Left ventricle myocardium inferior (tissue), 1 donor: ENCODE measurements around the gene CDKN2B. TPM values are rescaled to one million over a fixed set of nuclear protein-coding genes. Genes with fewer than 3 reads are reported as not detected.

Source experiments
- DNase-seq: peaks from one replicate; pipeline ENCODE4 v3.0.0-alpha.2; 2020
- H3K27ac ChIP-seq: fragments of 200-600 bp; replicated peaks from 2 replicates; pipeline ENCODE4 v1.8.0; 2021
- H3K27me3 ChIP-seq: fragments of 200-600 bp; 2 replicates; pipeline ENCODE4 v1.8.0; 2021; ENCODE audit warnings: low read depth
- H3K36me3 ChIP-seq: fragments of 200-600 bp; 2 replicates; pipeline ENCODE4 v1.8.0; 2021
- H3K4me1 ChIP-seq: fragments of 200-600 bp; 2 replicates; pipeline ENCODE4 v1.8.0; 2021
- H3K4me3 ChIP-seq: fragments of 200-600 bp; 2 replicates; pipeline ENCODE4 v1.8.0; 2021; ENCODE audit warnings: mild to moderate bottlenecking, moderate library complexity
- H3K9me3 ChIP-seq: fragments of 200-600 bp; replicated peaks from 2 replicates; pipeline ENCODE4 v1.8.0; 2021
- intact Hi-C: fragments of 100-400 bp; cut with micrococcal nuclease; formaldehyde crosslinking; loops from one replicate; pipeline ENCODE4 v1.11.0; 2022
- total RNA-seq: library from RNA; stranded (reverse); fragmentation: NEBNext Ultra II Directional; extraction: Animal tissue kit (Norgen Biotek cat#: 25700); gene quantifications from one replicate; pipeline ENCODE4 v1.2.1, GENCODE V29; 2021
- TF ChIP-seq, protein P1 (sequence below): fragments of 200-600 bp; IDR thresholded peaks from 2 replicates; pipeline ENCODE4 v1.8.0; 2021; ENCODE audit warnings: antibody characterized with exemption, mild to moderate bottlenecking, borderline replicate concordance
- donor health status: DM: no; HTN: yes; CAD: no; lungs with severe emphysema.

Gene CDKN2B
- total RNA-seq, 1 donor from 2014 or later = 0.82 TPM

DNA sequence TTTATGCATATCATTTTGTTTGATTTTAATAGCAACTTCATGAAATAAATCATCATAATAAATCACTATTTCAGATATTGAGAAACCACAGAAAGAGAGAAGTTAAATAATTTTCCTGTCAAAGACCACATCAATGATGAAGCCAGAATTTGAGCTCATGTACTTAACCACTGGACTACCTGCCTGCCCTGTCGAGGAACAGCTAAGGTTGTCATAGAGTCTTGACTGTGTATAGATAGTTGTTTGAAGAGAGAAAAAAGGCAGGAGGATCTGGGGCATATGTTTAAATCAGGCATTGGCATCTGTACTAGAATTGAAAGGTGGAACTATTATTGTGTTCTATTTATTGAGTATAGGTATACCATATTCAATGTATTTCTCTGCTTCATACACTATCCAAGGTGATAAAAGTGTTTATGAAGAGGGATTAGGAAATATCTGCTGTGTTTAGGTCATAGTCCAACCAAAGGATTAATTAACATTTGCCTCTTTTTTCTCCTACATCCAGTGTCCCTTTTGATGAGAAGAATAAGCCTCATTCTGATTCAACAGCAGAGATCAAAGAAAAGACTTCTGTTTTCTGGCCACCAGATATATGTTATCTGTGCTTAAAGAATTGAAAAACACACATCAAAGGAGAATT lies 37.3 kb upstream of the CDKN2B start:
- DNase-seq = no peak
- Histone ChIP-seq H3K27ac (no peak overlapping the region), H3K4me1 (no peaks in the 10 kb centered on the region), H3K27me3 (no peaks in the 10 kb centered on the region), H3K36me3 (no peaks in the 10 kb centered on the region), H3K9me3 (no peaks in the 10 kb centered on the region), H3K4me3 (no peak overlapping the region)
- TF ChIP-seq, protein P1, sequence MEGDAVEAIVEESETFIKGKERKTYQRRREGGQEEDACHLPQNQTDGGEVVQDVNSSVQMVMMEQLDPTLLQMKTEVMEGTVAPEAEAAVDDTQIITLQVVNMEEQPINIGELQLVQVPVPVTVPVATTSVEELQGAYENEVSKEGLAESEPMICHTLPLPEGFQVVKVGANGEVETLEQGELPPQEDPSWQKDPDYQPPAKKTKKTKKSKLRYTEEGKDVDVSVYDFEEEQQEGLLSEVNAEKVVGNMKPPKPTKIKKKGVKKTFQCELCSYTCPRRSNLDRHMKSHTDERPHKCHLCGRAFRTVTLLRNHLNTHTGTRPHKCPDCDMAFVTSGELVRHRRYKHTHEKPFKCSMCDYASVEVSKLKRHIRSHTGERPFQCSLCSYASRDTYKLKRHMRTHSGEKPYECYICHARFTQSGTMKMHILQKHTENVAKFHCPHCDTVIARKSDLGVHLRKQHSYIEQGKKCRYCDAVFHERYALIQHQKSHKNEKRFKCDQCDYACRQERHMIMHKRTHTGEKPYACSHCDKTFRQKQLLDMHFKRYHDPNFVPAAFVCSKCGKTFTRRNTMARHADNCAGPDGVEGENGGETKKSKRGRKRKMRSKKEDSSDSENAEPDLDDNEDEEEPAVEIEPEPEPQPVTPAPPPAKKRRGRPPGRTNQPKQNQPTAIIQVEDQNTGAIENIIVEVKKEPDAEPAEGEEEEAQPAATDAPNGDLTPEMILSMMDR = no peak
- intact Hi-C loops = no loop called here

DNA sequence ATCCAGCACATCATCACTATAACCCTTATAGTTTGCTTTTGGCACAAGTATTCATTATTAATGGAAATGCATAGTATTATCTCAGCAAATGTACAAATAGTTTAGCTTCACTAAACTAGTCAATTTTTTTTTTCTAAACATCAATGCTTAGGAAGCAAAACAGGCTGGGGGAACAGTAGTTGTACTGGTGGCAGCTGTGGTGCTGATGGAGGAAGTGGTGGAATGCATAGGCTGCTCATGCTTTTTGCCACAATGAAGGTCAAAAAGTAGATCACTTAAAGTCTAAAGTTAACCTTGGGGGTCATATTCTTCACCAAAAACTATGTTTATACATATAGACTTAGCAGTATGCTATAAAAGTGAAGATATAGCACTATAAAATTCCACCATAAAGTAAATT lies 36.3 kb upstream of the CDKN2B start:
- no peaks in the 10 kb centered on the region for H3K36me3 ChIP-seq
- H3K9me3 ChIP-seq = no peaks in the 10 kb centered on the region
- H3K27ac ChIP-seq = no peak overlapping the region
- H3K27me3 ChIP-seq = no peaks in the 10 kb centered on the region
- DNase-seq = no peak
- TF ChIP-seq, protein P1 = no peak
- H3K4me1 ChIP-seq = no peaks in the 10 kb centered on the region
- intact Hi-C loops = no loop called here
- H3K4me3 ChIP-seq = no peak overlapping the region

DNA sequence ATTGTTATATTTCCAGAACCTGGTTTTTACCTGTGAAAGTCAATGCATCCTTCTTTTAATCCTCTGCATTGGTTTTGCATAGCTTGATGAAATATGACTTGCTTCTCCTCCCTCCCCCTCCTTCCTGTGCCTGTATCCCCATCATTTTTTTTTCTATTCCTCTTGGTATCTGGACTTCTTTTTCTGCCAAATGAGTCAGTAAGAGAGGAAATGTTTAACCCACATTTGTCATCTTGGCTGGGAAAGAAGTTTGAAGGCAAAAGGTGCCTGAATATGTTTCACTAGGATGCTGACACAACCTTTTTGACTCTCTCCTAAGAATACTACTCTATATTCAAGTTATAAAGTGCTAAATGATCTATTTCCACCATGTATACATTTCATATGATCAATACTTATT lies 35.5 kb upstream of the CDKN2B start:
- Histone ChIP-seq H3K27me3 (no peaks in the 10 kb centered on the region), H3K4me3 (no peak overlapping the region), H3K9me3 (no peaks in the 10 kb centered on the region), H3K27ac (no peak overlapping the region), H3K36me3 (no peaks in the 10 kb centered on the region), H3K4me1 (no peaks in the 10 kb centered on the region)
- intact Hi-C loops = no loop called here
- TF ChIP-seq, protein P1 = no peak
- no peak for DNase-seq

DNA sequence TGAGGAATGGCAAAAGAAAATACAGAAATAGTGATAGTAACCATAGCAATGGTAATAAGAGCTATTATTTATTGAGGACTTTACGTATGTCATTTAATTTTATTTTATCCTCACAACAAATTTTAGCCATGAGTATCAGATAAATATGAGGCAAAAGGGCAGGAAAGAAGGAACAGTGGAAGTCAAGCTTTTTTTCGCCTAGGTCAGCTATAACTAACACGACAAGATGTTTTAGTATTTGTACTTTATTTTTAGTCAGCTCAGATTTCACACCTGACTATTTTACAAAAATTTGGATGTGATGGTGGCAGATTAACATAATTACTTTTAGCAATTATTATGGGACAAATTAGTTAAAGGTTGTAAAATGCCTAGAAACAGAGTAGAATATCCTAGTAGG lies 34.8 kb upstream of the CDKN2B start:
- H3K27ac ChIP-seq = no peak overlapping the region

DNA sequence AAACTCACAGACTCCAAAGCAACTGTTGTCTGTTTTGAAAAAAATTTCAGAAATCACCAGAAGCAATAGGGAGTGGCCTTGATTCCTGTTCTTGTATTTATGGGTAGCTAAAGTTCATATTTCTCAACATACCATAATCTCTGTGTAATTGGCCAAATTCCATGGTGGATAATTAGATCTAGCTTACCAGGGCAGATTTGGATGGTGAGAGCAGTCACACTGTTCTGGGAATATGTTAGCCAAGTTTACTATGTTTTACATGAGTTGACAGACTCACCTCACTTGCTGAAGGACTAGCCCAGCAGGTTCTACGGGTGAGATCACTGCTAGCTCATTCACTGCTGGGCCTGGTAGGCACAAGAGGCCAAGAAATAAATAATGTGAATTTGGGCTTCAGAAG lies 32.7 kb upstream of the CDKN2B start:
- Histone ChIP-seq H3K36me3 (no peaks in the 10 kb centered on the region), H3K27ac (no peak overlapping the region), H3K27me3 (no peaks in the 10 kb centered on the region), H3K4me1 (no peaks in the 10 kb centered on the region), H3K4me3 (no peak overlapping the region), H3K9me3 (no peaks in the 10 kb centered on the region)
- TF ChIP-seq, protein P1 = no peak
- intact Hi-C loops = no loop called here
- no peak for DNase-seq

More for the DNA sequence above, 34.8 kb upstream of the CDKN2B start:
- Histone ChIP-seq H3K36me3 (no peaks in the 10 kb centered on the region), H3K4me3 (no peak overlapping the region), H3K4me1 (no peaks in the 10 kb centered on the region), H3K9me3 (no peaks in the 10 kb centered on the region), H3K27me3 (no peaks in the 10 kb centered on the region)
- no peak for DNase-seq
- TF ChIP-seq, protein P1 = no peak
- intact Hi-C loops = no loop called here
